SU-DHL-6 (cell line): ENCODE results near the gene TXN2.

Source experiments
- CTCF ChIP-seq: fragments of 200-600 bp; sonication (generic); IDR thresholded peaks from one replicate; pipeline ENCODE4 v1.5.1; 2017; ENCODE audit warnings: antibody characterized with exemption, mild to moderate bottlenecking, low read length, moderate library complexity; ENCODE audit not compliant: insufficient read depth, poor library complexity, severe bottlenecking
- EZH2phosphoT487 ChIP-seq: fragments of 200-600 bp; sonication (generic), shearing (Covaris generic); conservative IDR thresholded peaks from 2 replicates; pipeline ENCODE4 v1.6.1; 2018; ENCODE audit warnings: mild to moderate bottlenecking, antibody characterized with exemption, low read length, moderate library complexity, mixed read lengths

- TF ChIP-seq CTCF (peak; percentile 78), EZH2phosphoT487 (no peak)
These were observed 11.1 kb downstream of the TXN2 start for GRCh38 chr22:36470162-36470993.
